Limb (tissue), 2 donors: Measurements from ENCODE around the gene NIM1K.
"Not testable (repeated sequence)": the region's sequence is repeated elsewhere in the genome, so short reads cannot be mapped to it uniquely, and the experiment has no call there.

ENCODE experiments used
- DNase-seq, 2 donors: peaks; one replicate each; pipeline ENCODE4 v3.0.0-alpha.2; 2016; ENCODE audit errors: extremely low spot score in 2 of 2

Gene NIM1K

DNA sequence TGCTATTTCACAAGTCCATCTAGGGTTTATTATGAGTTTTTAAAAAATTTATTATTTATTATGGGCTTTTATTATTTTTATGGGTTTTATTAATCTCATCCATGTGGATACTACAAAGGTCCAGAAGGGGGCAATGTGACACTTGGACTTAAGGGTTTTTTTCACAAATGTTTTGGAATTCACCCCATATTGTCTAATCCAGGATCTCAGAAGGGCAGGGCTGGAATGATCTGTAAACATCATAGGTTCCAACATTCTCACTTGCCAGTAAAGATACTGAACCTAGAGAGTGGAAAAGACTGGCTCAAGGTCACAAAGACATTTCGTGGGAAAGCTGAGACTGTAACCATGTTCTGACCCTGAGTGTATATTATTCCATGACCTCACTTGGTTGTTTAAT, 35.6 kb downstream of the NIM1K start:
- no peak for DNase-seq

DNA sequence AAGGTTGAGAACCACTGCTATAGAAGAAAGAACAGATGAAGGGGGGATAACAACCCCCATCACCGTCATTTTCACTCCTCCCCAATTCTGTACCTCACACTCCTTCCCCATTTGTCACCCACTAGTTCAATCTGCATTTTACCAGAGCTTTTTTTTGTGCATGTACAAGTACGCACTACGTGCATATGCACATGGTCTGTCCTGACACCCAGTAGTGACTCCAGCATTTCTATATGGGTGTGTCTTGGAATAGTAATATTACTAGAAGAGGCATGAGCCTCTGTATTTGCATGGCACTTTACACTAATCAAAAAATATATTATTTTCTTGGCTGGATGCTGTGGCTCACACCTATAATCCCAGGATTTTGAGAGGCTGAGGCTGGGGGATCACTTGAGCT, 38.7 kb downstream of the NIM1K start:
- DNase-seq: no peak

GRCh38 chr5:43231977-43232376, 40.0 kb downstream of the NIM1K start:
- DNase-seq: no peak

DNA sequence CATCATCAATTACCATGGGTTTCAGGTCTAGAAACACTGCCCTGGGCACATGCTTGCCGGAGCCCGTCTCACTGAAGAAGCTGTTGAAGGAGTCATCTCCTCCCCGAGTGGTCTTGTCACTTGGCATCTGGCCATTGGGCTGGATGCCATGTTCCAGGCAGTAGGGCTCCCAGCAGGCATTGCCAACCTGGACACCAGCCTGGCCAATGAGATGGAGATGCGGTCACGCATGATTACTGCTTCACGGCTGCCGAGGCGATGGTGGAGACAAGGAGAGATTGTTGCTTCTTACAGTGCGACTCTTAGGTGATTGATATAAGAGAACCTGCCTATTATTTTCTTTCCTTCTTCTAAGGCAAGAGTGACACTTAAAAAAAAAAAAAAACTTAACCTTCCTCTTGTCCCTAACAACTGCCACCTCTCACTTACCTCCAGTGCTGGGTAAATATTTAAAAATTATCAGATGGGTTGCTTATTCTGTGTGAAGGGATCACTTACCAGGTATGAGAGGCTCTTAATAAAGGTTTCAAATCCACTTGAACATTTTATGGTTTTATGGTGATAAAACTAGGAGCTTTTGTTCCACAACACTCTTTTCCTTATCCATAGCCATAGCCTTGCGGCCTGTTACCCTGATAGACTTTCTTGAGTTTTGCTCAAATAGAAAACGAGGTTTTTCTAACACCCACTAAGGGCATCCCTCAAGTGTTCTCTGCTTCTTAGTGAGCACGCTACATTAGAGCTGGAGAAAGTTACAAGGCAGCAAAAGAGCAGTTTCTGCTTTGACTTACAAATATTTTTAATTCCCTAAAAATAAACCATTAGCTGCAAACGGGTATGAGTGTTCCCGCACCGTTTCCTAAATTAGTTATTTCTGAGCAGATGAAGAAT, 41.2 kb downstream of the NIM1K start:
- no peak for DNase-seq

- DNase-seq: no peak
These were observed 41.9 kb downstream of the NIM1K start for GRCh38 chr5:43233946-43234345.

DNA sequence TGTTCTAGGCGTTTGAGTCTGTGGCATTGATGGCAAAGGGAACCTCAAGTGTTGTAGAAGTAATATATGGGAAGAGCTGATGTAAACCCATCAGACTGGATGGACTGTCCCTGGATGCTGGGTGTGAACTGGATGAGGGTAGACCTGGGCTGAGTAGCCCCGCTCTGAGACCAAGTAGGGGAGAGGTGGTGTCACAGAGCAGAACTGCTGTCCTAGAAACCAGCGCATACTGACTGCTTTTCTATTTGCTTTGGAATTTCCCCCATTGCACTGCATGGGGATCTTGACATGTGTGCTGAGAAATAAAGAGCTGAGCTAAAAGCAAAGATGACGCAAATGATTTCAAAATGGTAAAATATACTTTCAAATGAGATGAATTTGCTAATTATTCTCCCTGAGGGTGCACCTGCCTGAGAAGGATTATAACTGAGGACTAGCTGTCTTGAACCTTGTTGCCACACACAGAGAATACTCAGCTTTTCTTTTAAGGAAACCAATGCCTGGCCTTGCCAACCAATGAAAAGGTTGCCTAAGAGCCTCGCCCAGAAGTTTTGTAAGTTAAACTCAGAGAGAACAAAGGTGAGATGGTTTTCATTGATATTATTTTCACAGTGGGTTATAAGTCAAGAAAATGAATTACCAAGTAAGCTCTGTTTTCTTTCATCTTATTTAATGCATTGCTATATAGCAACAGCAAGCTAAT, 44.8 kb downstream of the NIM1K start:
- DNase-seq: no peak

DNA sequence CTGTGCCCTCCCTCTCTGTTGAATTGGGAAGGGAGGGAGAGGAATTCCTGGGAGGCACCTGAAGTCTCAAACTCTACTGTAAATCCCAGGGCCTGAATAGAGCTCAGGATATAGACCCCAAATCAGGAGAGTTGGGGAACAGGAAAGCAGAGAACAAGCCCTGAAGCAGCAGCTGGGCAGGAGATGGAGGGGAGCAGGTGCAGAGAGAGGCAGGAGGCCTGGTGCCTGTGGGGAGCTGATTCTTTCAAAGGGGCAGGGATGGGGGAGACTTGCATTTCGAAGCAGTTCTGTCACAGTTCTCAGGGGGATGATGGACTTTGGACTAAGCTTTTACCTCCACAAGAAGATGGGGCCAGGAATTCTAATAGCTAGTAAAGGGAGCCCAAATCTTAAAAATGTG, 50.2 kb downstream of the NIM1K start:
- DNase-seq: no peak

- DNase-seq: no peak
These were observed 51.2 kb downstream of the NIM1K start for GRCh38 chr5:43243270-43243669.

- DNase-seq: no peak
These were observed 53.0 kb downstream of the NIM1K start for GRCh38 chr5:43244823-43245565.

DNA sequence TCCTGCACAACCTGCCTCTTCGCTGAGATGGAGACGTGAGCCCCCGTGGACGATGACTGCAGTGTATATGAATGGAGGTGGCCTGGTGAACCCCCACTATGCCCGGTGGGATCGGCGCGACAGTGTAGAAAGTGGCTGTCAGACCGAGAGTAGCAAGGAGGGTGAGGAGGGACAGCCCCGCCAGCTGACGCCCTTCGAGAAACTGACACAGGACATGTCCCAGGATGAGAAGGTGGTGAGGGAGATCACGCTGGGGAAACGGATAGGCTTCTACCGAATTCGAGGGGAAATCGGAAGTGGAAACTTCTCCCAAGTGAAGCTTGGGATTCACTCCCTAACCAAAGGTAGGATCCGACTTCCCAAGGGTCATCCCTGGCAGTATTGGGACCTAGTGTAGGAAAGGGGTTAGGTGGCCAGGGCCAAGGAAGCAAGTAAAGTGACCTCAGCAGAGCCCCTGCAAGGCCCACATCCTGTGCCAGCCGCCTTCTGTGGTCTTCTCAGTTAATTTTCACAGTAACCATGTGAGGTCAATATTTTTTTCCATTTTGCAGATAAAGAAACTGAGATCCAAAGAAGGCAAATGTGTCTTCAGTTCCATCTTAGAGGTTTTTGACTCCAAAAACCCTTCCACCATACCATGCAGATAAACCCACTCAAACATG, 53.8 kb downstream of the NIM1K start:
- no peak for DNase-seq

GRCh38 chr5:43251754-43252153, 59.7 kb downstream of the NIM1K start:
- DNase-seq: no peak

DNA sequence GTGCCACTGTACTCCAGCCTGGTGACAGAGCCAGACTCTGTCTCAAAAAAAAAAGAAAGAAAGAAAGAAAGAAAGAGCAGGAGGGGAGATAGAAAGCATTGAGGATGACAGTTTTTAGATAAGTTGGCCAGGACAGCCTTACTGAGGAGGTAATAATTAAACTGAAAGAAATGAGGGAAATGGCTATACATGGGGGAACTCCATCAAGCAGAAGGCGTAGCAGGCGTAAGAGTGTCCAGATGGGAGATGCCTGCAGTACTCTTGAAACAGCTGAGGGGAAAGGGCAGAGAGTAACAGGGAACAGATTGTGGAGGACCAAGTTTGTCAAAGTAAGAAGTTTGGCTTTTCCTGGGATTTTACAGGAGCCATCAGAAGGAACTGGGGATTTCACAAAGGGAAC, 63.7 kb downstream of the NIM1K start:
- no peak for DNase-seq

DNA sequence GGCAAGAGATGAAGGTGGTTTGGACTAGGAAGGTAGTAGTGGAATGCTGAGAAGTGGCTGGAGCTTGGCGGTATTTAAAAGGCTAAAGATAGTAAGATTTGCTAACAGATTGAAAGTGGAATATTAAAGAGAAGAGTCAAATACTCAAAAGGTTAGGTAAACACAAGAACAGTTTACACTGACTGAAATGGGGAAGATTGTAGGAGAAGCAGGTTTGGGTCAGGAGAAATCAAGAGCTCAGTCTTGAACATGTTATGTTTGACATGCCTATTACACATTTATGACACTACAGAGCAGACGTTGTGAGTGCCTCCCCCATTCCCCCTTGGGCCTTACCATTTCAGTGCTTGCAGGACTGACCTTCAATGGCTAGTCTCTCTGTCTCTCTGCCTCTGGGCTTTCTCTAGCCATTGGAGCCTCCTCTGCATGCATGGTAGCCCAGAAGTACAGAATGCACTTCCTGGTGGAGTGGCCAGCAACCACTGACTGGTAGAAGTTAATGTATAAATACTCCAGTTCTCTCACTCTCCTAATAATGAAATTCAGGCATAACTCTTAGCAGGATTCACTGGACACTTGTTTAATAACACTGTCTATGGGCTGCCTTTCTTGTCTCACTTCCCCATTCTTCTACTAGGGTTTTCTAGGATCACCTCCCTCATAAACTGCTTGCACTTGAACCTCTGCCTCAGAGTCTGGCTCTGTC, 64.4 kb downstream of the NIM1K start:
- DNase-seq: no peak

GRCh38 chr5:43258116-43258515, 66.1 kb downstream of the NIM1K start:
- DNase-seq: no peak

- DNase-seq: not testable (repeated sequence)
These were observed 70.2 kb downstream of the NIM1K start for GRCh38 chr5:43262269-43262668.

DNA sequence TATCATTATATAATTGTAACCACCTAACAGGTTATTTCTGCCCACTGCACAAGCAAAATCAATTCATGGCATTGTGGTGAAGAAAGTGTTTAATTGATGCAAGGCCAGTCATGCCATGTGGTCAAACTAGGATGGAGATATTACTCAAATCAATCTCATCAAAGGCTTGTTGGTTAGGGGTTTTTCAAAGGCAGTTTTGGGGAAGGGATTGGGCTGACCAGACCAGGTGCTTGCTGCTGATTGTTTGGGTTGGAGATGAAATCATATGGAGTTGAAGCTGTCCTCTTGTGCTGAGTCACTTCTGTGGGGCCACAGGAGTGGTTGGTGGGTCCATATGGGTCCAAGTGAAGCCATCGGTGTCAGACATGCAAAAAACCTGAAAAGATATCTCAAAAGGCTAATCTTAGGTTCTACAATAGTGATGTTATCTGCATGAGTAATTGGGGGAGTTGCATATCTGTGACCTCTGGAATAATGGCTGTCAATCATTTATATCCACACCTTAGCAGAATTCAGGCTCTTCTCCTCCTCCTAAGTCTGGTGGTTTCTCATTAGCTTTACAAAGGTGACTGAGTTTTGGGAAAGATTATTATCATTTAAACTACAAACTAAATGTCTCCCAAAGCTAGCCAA, 76.3 kb downstream of the NIM1K start:
- no peak for DNase-seq

GRCh38 chr5:43270645-43271044, 78.6 kb downstream of the NIM1K start:
- DNase-seq: no peak

DNA sequence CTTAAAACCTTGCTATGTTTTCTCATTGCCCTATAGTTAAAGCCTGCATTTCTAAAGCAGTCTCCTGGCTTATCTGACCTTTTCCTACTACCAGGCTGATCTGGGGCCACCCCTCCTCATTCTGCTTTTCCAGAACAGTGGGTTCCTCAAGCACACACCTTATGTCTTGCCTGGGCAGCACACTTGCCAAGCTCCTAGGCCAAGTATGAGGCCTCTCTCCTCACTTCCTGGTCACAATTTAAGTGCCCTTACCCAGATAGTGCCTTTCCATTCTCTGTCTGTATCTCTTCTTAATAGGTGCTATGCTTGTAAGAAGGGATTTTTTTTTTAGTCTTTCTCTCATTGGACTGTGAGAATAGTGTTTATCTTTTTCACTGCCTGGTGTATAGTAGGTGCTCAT, 81.5 kb downstream of the NIM1K start:
- no peak for DNase-seq

DNA sequence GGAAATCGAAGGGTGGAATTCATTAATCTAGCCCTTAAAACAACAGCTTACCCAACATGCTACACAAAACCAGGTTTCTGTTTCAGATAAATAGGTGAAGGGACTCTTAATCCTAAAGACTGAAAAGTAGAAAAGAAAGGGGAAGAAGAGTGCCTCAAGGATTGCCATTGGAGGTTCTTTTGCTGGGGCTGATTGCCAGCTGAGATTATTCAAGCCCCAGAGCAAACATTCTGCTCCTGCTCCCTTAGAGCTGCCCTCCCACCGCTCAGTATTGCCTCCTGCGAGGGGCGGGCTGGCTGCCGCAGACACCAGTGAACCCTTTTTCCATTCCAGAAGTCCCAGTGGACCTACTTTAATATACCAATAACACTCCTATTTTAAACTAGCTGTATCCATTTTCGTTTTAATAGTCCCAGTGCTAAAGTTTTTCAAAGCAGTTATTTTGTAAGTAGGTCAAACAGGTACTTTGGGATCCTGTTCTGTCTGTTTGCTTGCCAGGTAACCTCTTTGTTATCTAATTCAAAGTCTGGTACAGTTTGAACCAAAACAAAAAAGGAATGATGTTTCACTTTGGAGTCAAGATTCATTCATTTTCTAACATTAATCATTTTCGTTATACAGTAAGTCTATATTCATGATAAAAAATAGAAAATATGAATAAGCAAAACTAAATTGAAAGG, 82.5 kb downstream of the NIM1K start:
- no peak for DNase-seq

DNA sequence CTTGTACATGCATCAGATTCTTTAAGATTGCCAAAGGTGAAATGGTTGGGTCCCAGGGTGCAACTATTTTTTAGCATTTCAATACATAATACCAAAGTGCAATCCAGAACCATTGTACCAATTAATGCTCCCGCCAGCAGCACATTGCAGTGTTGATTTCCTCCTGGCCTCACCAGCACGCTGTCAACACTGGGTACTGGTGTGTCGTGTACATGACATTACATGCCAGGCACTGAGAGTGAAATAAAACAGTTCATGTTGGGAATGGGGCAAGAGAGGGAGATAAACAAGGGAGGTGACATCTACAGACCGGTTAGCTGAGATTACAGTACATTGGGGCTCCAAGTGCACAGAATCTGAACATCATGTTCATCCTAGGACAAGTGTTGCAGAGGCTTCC, 83.4 kb downstream of the NIM1K start:
- no peak for DNase-seq
